ENCODE measurements around the gene ZBTB11. TPM values are rescaled to one million over a fixed set of nuclear protein-coding genes. Genes with fewer than 3 reads are reported as not detected.
A peak's percentile ranks its signal among the peaks of the same experiment; 100 is the strongest.

ZBTB11 gene
- total RNA-seq, 3 donors from 2014 or later (not counting 1 experiment from before 2014, with no cell fraction given), result 72.0 to 90.9 (median 83.5) TPM

GRCh38 chr3:101639280-101639963 is 37.5 kb downstream of the ZBTB11 start:
- Mint-ChIP-seq H3K9me3 (no peaks in the 10 kb centered on the region), H3K27ac (no peak overlapping the region), H3K4me3 (no peak overlapping the region), H3K36me3 (no peaks in the 10 kb centered on the region), H3K27me3 (ENCODE audit: low read depth in 2 of 2) (no peaks in the 10 kb centered on the region), H3K4me1 (peaks cover 14% of the 10 kb centered on the region in 2 donors)
- 88% methylated on average over 18 of the region's 18 CpGs for WGBS (ENCODE audit: insufficient coverage)
- DNase-seq, result no peak
- Histone ChIP-seq H3K27me3 (ENCODE audit: control insufficient read depth, insufficient read depth, low read length) (no peaks in the 10 kb centered on the region), H3K4me1 (ENCODE audit: control insufficient read depth, insufficient read depth, low read length) (peaks cover 25% of the 10 kb centered on the region), H3K27ac (ENCODE audit: low read length) (no peak overlapping the region), H3K4me3 (ENCODE audit: low read length) (no peak overlapping the region), H3K9me3 (ENCODE audit: control insufficient read depth, insufficient read depth, low read length) (no peaks in the 10 kb centered on the region), H3K36me3 (ENCODE audit: control insufficient read depth, insufficient read depth, low read length) (no peaks in the 10 kb centered on the region)
- intact Hi-C loops (cut with micrococcal nuclease), result loop anchor here (10.0 kb wide), 1 partner anchor 565 kb away; no protein-coding TSS in a partner anchor
- no peak for ATAC-seq
- TF ChIP-seq CTCF (IDR thresholded peaks at IDR 0.05), result no peak

DNA sequence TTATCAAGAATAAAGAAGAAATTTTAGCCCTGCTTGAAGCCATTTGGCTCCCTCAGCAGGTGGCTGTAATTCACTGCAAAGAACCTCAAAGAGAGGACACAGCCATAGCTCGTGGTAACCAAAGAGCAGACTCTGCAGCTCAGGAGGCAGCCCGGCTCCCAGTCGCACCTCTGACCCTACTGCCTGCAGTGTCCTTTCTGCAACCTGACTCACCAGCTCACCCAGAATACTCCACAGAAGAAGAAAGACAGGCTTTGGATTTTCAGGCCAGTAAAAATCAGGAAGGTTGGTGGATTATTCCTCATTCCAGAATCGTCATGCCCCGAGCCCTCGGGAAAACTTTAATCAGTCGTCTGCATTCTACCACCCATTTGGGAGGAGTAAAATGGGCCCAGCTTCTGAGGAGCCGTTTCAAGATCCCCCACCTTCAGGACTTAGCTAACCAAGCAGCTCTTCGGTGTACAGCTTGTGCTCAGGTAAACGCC is 38.6 kb downstream of the ZBTB11 start:
- DNase-seq (no peak), ATAC-seq (no peak)
- Mint-ChIP-seq H3K9me3 (no peaks in the 10 kb centered on the region), H3K27ac (peak overlapping the region in 1 of 2 donors; percentile 54), H3K27me3 (ENCODE audit: low read depth in 2 of 2) (no peaks in the 10 kb centered on the region), H3K4me3 (no peak overlapping the region), H3K36me3 (no peaks in the 10 kb centered on the region), H3K4me1 (peaks cover 3% of the 10 kb centered on the region in 2 donors)
- H3K36me3 ChIP-seq (ENCODE audit: control insufficient read depth, insufficient read depth, low read length), result no peaks in the 10 kb centered on the region
- no peak for TF ChIP-seq CTCF (IDR thresholded peaks at IDR 0.05)
- intact Hi-C loops (cut with micrococcal nuclease), result loop anchor here (10.0 kb wide), 1 partner anchor 564 kb away; no protein-coding TSS in a partner anchor
- no peak overlapping the region for H3K27ac ChIP-seq (ENCODE audit: low read length)
- no peak overlapping the region for H3K4me3 ChIP-seq (ENCODE audit: low read length)
- H3K27me3 ChIP-seq (ENCODE audit: control insufficient read depth, insufficient read depth, low read length), result no peaks in the 10 kb centered on the region
- H3K9me3 ChIP-seq (ENCODE audit: control insufficient read depth, insufficient read depth, low read length), result no peaks in the 10 kb centered on the region
- peaks cover 16% of the 10 kb centered on the region for H3K4me1 ChIP-seq (ENCODE audit: control insufficient read depth, insufficient read depth, low read length)
- WGBS (ENCODE audit: insufficient coverage), result 89% methylated on average over 9 of the region's 10 CpGs

- Histone ChIP-seq H3K36me3 (ENCODE audit: control insufficient read depth, insufficient read depth, low read length) (no peaks in the 10 kb centered on the region), H3K27me3 (ENCODE audit: control insufficient read depth, insufficient read depth, low read length) (no peaks in the 10 kb centered on the region), H3K9me3 (ENCODE audit: control insufficient read depth, insufficient read depth, low read length) (no peaks in the 10 kb centered on the region), H3K4me1 (ENCODE audit: control insufficient read depth, insufficient read depth, low read length) (peaks cover 9% of the 10 kb centered on the region), H3K4me3 (ENCODE audit: low read length) (no peak overlapping the region), H3K27ac (ENCODE audit: low read length) (no peak overlapping the region)
- no peak overlapping the region for H3K4me3 Mint-ChIP-seq
- intact Hi-C loops (cut with micrococcal nuclease), result loop anchor here (10.0 kb wide), 1 partner anchor 563 kb away; no protein-coding TSS in a partner anchor
- DNase-seq (no peak), ATAC-seq (no peak)
- no peaks in the 10 kb centered on the region for H3K9me3 Mint-ChIP-seq
- no peaks in the 10 kb centered on the region for H3K36me3 Mint-ChIP-seq
- H3K27ac Mint-ChIP-seq, result peak overlapping the region in 1 of 2 donors; percentile 54
- WGBS (ENCODE audit: insufficient coverage), result 95% methylated on average over 10 of the region's 10 CpGs
- H3K4me1 Mint-ChIP-seq, result no peaks in the 10 kb centered on the region
- TF ChIP-seq CTCF (IDR thresholded peaks at IDR 0.05), result no peak
- H3K27me3 Mint-ChIP-seq (ENCODE audit: low read depth in 2 of 2), result no peaks in the 10 kb centered on the region
Observed at GRCh38 chr3:101637451-101637850, 39.5 kb downstream of the ZBTB11 start.

Measured in natural killer cell (primary cell).